Fibroblast of skin of left quadriceps (primary cell): ENCODE results near the gene MCM8.
A peak's percentile ranks its signal among the peaks of the same experiment; 100 is the strongest.

ENCODE experiments used
- DNase-seq, 2 experiments: peaks; one replicate each; pipeline ENCODE4 v3.0.0-alpha.2; 2013; ENCODE audit warnings: low read depth in 2 of 2

MCM8 gene

DNA sequence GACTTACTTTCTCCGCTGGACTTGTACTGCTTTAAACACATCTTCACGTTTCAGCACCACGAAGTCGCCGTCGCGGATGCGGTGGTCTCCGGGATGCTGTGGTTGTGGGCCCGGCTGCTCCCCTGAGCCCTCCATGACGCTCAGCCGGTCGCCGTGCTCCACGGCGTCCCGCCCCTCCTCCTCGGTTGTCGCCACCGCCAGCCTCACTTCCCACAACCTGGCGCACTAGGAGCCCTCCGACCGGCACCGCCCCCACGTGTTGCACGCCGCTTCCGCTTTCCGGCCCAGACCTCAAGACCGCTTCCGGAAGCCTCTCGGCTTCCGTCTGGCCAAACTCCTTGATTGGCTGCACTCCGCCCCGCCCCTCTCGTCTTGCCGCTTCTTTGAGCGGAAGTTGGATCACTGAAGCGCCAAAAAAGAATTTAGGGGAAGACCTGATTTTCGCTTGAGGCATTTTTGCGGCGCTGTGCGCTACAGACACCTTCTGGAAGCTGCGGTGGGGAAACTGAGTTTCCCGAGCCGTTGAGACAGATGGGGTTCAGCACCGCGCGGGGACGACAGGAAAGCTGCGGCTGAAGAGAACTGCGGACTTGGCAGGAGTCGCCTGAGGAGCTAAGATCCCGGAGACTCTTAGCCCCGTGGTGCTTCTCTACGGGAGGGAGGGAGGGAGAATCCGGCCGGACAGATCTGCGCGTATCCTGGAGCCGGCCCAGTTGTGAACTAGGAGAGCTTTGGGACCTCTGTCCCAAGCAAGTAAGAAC, at the start of gene MCM8, which contains the start of gene TRMT6:
Gene MCM8 (plus strand): TSS at position 382 of the 761 bp plus-strand sequence. CDS start 1,364 bp downstream, outside the sequence.
Gene TRMT6 (minus strand): TSS at position 263 of the 761 bp plus-strand sequence. CDS start 128 bp downstream, at position 135.
- peak; percentile 87 to 88 for DNase-seq

DNA sequence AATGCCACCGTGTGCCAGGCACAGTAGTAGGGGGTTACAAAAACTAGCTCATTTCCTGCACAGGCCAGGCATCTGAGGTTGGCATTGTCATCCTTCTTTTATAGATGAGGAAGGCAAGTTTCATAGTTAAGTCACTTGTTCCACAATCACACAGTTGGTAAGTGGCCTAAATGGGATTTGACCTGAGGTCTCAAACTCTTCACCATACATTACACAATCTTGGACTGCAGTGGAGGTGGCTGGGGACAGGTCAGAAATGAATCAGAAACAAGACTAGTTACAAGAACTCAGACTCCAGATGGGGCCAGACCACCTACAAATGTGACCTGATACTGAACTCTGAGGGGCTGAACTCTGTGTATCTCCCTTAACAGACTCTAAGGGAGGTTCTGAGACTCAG, 49.5 kb upstream of the MCM8 start:
- DNase-seq = no peak

DNA sequence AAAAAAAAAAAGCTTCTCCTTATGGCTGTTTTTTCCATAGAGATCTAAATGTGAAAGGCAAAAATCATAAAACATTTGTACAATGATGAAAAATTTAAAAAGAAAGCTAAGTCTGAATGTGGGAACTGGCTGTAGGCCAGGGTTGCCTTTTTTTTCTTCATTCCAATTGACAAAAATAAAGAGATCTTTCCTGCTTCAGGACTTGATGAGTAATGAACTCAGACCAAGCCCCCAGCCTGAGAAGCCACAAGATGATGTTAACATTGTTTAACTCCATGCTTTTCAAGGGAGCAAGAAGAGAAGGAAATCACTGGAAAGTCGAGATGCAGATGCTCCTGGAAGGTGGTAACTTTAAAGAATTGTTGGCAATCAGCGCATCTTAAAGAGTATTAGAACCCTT, 41.5 kb upstream of the MCM8 start:
- no peak for DNase-seq

DNA sequence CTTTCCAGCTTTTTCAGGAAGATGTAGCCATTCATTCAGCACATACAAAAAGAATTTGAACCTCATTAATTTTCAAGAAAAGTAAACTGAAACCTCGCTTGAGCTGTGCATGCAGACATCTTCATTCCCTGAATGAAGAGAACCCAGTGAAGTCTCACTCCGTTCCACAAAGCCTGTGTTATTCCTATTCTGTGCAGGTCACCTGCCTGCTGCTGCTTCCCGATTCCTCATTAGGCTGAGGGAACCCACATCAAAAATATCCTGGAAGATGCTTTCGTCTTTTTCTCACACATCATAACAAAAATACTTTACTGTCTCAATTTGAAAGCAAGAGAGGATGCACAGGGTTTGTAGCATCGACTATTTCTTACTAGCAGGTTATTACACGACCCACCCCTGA, 40.3 kb upstream of the MCM8 start:
- DNase-seq = no peak

DNA sequence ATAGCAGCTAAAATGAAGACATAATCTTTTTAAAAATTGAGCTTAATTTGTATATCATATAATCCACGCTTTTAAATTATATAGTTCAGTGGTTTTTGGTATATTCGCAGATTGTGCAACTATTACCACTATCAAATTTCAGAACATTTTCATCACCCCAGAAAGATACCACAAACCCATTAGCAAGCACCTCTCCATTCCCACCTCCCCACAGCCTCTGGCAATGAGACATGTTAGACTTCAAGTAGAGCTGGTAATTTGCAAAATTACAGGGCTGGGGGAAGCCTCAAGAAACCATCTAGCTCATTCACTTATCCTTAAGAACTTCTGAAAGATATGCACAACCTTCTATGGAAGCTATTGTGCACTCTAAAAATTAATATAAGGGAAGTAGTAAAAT, 37.3 kb upstream of the MCM8 start:
- no peak for DNase-seq

DNA sequence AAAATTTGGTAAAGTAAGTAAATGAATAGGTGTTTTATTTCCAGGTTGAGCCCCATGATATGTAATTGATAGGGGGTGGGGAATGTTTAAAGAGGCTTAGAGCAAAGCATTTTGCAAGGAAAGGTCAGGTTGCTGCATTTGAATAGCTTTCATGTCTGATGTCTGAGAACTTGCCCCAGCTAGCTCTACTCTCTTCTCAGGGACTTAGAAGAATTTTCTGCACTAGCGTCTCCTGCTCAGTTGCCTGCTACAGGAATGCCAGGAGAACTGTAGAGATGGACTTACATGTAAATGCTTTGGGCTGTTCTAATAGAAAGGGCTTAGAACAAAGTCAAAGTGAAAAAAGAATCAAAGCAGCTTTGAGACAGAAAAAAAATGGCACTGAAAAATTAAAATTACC, 35.6 kb upstream of the MCM8 start:
- DNase-seq = no peak

DNA sequence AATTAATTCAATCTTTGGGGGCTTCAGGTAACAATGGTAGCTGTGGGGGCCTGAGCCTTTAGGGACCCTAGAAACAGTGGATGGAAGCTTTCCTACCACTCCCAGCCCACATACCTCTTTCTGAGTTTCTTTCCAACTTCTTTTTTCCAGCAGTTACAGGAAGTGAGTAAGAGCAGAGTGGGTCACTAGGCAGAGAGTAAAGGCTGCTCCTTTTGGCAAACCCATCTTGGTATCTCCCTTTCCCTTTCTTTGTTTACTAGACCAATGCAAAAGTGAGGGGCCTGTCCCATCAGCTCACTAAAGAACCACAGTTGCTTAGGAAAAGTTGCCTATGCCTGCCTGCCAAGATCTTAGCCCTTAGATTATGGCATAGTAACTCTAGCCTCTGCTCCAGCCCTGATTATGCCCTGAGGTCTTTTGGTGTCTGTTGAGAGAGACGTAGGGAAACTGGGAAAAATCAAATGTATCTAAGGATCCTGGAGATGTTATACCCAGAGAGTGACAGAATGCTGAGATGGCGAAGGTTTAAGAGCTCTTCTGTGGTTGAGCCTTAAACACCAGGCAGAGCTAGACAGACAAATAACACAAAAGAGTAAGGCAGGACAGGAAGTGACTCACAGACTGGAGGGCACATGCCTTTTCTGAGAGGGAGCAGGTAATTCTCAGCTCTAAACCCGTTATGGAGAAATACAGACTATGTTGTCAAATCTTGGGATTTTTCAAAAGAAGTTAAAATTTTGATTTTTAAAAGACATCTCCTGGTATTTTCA, 31.4 kb upstream of the MCM8 start:
- DNase-seq = no peak

DNA sequence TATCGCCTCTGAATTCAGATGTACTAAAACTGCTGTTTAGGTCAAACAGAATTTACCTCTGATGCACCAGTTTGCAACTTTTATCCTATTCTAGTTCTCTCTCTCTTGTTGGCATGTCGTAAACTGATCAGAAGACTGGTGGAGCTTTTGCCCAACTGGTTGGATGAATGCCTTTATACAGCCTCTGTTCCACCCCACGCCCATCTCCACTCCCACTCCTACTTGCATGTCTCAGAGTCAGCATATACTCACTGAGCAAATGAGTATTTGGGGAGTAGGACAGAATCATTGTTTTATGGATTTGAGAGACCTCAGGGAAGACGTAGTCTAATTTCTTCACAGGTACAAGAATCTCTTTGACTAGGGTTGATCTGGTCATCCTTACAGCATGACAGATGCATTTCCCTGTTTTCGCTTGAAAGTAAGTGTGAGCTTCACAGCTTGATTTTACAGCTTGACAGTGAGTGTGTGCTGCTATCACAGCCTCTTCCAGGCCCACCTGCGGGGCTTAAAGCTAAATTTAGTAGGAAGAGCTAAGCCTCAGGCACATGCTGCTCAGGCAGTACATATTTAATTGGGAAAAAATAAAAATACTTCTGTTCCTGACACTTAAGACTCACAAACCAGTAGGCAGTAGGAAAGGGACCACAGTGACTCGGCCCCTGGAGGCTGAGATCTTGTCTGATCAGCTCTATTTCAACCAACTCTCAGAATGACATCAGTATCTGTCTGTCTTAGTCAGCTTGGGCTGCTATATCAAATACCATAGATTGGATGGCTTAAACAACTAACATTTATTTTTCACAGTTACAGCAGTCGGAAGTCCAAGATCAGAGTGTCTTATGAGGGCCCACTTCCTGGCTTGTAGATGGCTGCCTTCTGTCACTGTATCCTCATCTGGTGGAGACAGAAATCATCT, 30.6 kb upstream of the MCM8 start:
- no peak for DNase-seq

DNA sequence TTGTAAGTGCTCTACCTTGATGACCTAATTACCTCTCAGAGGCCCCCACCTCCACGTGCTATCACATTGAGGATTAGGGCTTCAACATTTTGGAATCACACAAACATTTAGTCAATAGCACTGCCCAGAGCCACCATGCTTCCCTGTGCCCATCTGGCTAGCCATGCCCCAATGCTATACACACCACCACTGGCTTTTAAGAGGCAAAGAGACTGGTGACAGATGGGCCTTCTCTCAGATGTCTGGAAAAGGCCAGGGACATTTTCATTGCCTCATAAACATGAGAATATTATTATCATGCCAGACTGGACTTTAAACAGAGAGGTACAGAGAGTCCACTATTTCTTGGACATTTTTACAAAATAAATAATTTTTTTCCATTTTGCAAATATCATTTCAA, 29.9 kb upstream of the MCM8 start:
- no peak for DNase-seq

DNA sequence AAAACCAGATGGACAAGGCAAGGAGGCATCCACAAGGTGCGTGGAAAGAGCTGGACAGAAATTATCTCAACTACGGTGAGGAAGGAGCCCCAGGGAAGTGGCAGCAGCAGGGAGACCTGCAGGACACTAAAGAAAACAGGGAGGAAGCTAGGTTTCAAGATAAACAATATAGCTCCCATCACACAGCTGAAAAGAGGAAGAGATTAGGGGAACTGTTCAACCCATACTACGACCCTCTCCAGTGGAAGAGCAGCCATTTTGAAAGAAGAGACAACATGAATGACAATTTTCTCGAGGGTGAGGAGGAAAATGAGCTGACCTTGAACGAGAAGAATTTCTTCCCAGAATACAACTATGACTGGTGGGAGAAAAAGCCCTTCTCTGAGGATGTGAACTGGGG, 27.0 kb upstream of the MCM8 start:
- no peak for DNase-seq

DNA sequence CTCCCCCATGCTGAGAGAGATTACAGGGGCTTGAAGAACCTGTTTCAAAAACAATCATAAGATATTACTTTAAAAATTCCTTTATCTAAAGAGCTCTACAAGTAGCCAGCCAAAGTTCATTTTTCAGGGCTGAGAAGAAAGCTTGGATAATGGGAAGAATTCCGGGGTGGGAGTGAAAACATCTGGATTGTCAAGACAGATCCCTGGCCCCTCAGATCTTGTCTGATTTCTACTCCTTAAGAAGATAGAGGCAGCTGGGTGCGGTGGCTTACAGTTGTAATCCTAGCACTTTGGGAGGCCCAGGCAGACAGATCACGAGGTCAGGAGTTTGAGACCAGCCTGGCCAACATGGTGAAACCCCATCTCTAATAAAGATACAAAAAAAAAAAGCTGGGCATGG, 24.9 kb upstream of the MCM8 start:
- no peak for DNase-seq

DNA sequence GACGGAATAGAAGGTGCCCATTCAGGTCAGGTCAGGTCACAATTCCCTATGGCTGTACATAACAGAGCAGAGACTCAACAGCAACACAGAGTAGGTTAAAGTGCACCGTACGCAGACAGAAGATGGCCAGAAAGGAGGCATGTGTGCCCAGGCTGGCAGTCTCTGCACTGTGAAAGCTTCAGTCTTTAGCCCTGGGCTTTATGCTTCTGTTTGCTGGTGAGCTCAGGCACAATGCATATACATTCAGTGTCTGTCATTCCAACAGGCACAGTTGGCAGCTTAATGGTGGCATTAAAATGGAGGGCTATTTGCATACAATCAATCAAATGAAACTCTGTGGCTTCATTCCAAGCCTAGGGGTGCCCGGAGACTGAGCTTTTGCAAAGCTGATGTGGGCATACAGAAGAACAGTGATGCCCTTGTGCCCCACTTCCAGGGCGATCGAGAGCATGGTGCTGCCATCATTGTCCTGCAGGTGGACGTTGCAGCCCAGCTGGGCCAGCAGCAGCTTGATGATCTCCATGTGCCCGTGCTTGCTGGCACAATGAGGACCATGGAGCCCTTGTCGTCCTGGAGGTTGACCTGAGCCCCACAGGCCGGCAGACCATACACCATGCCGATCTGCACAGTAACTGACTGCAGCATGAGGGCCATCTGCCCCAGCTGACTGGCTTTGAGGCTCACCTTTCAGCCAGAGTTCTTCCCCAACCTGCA, 22.5 kb upstream of the MCM8 start:
- no peak for DNase-seq

DNA sequence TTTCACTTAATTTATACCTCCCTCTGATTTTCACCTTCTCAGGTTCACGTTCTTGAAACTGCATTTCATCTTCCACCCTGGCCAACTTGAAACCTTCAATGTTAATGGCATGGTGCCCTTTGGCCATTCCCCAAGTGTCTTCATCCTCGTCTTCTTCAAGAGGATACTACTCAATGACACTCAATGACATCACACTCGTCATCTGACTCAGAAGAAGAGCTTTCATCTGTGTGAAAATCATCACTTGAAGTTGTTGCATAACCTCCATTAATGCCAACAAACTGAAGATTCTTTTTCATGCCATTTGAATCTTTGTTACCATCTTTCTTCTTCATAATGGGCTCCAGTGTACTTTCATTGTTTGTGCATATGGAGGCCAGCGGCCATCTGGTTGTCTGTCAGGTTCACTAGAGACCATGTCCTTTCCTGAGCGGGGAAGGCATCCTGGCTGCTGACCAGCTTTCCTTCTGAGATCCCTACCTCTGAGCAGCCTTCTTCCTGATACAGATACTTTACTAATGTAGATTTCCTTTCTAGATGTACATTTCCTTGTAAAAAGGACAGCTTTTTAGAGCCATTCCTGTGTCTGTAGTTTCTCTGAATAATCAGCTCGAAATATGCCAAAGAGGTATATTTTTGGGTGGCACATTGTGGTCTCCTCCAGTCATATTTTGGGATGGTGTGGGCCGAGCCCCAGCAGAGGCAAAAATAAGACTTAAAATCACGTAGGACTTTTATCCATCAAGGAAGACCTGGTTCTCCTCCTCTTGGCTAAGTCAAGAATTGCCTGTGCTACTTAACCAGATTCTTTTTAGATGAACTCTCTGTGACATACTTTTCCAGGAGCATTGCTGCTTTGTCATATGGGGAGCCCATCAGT, 21.4 kb upstream of the MCM8 start:
- DNase-seq = no peak

DNA sequence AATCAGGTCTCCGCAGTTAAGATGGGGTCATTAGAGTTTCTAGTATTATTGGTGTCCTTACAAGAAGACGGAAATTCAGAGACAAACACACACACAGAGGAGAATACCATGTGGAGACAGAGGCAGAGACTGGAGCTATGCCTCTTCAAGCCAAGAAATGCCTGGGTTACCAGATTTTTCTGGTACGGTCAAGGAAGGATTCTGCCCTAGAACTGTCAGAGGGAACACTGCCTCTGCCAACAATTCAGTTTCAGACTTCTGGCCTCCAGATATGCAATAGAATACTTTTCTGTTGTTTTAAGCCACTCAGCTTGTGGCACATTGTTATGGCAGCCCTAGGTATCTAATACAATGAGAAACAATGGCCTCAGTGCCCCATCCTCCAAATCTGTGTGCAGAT, 19.0 kb upstream of the MCM8 start:
- DNase-seq = no peak

DNA sequence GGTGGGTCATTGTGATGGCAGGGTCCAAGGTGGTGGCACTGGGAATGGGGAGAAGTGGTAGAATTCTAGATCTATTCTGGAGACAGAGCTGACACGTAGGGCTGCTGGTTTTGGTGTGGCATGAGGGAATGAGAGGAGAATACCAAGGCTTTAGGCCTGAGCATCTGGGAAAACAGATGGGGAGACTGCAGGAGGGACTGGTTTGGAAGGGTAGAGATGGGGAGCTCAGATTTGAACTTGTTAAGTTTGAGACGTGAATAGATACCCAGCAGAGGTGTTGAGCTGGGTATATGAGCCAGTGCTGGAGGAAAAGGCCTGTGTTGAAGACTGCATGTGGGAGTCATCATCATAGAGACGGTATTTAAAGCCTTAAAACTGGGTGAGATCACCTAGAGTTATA, 17.7 kb upstream of the MCM8 start:
- no peak for DNase-seq

DNA sequence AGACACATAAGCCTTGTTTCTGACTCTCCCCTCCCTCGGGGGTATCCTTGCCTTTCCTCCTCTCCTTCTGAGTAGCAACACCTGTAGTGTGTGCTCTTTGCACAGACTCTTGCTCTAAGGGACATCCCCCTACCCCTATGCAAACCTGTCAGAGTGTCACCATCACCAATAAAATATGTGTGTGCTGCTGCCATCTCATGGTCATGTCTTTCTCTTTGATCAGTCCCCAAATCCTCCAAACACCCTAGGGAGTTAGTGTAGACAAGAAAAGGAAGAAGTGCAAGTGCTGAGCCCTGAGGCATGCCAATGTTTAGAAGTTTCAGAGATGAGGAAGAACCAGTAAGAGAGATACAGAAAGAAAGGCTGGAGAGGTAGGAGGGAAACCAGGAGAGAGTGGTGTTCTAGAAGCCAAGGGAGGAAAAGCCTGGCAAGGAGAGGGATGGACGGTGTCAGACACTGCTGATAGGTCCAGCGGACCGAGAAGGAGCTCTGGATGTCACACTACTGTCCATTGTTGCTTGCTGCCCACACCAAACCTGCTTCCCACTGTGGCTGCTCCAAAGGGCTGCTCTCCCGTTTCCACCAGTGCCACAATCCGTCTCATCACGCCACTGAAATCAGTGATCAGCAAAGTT, 16.5 kb upstream of the MCM8 start:
- no peak for DNase-seq

DNA sequence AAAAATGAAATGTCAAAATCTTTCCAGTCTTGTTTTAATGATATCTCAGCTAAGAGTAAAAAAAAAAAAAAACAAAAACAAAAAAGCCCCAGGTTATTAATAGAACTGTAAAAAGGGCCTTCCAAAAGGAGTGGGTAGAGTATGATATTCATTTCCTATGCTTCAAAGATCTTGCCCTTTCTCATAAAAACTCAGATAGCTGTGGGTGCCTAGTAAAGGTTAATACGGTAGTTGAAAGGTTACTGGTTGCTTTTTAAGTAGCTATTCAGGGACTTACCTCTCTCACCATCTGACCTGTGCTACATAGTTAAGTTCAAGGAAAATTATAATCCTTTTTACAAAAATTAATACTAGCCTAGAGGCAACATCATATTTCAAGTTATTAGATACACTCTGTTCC, 15.1 kb upstream of the MCM8 start:
- no peak for DNase-seq

DNA sequence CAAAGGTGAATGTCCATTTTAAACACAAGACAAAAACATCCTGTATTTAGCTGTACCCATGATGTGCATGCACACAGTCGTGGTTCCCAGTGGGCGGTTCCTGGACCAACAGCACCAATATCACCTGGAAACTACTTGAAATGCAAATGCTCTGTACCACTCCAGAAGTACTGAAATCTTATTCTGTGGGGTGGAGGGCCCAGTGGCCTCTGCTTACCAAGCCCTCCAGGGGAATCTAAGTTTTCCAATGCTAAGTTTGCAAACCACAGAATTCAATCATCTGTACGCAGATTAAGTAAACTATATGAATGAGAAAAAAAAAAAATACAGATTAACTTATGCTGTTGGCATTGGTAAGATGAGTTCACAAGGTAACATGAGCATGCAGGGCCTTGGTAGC, 14.2 kb upstream of the MCM8 start:
- DNase-seq = no peak

DNA sequence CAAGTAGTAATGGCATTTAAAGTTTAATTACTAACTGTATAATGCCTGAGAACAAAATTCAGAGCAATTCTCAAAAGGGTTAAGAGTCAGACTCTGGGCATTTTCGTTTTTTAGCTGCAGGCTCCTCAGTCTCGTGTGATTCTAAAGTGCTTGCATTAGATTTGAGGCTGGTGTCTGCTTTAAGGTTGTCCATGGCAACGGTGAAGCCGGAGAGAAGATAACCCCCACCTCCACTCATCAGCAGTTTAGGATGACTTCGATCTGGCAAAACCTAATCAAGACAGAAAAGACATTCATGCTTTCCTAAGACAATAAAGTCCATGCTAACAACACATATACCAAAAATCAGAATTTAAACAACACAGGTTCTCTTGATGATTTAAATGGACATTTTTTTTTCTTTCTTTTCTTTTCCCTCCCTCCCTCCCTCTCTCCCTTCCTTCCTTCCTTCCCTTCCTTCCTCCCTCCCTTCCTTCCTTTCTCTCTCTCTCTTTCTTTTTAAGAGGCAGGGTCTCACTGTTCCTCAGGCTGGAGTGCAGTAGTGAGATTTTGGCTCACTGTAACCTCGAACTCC, 11.9 kb upstream of the MCM8 start:
- DNase-seq = no peak

DNA sequence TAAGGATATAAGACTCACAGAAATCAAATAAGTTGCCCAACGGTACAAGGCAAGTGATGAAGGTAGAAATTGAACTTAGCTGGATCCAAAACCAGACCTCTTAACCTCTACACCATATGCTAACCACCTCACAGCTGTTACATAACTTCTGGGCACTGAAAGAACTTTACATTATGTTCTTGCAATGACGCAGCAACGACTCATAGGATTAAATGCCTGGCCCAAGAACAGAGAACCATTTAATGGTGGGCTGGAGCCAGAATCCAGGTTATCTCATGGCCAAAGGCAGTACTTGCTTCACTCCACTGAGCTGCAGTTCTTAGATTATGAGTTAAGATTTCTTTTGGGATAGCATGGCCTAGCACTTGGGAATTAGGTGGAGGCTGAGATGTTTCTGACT, 4.5 kb upstream of the MCM8 start:
- DNase-seq = peak; percentile 32 to 35
